GM23338 (cell line): ENCODE results near the gene CLDN24. TPM values are rescaled to one million over a fixed set of nuclear protein-coding genes. Genes with fewer than 3 reads are reported as not detected.

Experiments
- ATAC-seq: fragments of 200-7000 bp; cut with Tn5 transposase; 3 replicates; pipeline ENCODE4 v1.9.1; 2020
- DNase-seq: peaks from one replicate; pipeline ENCODE4 v3.0.0-alpha.2; 2015; ENCODE audit warnings: low spot score
- H2AFZ ChIP-seq: fragments of 200-600 bp; sonication (generic); 2 replicates; pipeline ENCODE4 v1.8.0; 2016; ENCODE audit warnings: antibody characterized with exemption, mild to moderate bottlenecking, moderate library complexity
- H3F3A ChIP-seq: fragments of 200-600 bp; sonication (generic); replicated peaks from 2 replicates; pipeline ENCODE4 v1.8.0; 2017; ENCODE audit warnings: antibody characterized with exemption, mixed run types, low read depth
- H3K27ac ChIP-seq: fragments of 200-600 bp; sonication (generic); 2 replicates; pipeline ENCODE4 v1.6.1; 2016; ENCODE audit warnings: low read depth
- H3K27me3 ChIP-seq: fragments of 200-600 bp; sonication (generic); 2 replicates; pipeline ENCODE4 v1.8.0; 2016; ENCODE audit warnings: mild to moderate bottlenecking, mixed run types, moderate library complexity; ENCODE audit not compliant: insufficient read depth
- H3K36me3 ChIP-seq: fragments of 200-600 bp; sonication (generic); 2 replicates; pipeline ENCODE4 v1.8.0; 2016; ENCODE audit warnings: mild to moderate bottlenecking; ENCODE audit not compliant: insufficient read depth
- H3K4me1 ChIP-seq: fragments of 200-600 bp; sonication (generic); 2 replicates; pipeline ENCODE4 v1.8.0; 2016; ENCODE audit warnings: mild to moderate bottlenecking, moderate library complexity; ENCODE audit not compliant: insufficient read depth
- H3K4me2 ChIP-seq: fragments of 200-600 bp; sonication (generic); 2 replicates; pipeline ENCODE4 v1.7.1; 2017; ENCODE audit warnings: mixed run types
- H3K4me3 ChIP-seq: fragments of 200-600 bp; sonication (generic); 2 replicates; pipeline ENCODE4 v1.6.1; 2016; ENCODE audit warnings: mixed run types
- H3K79me2 ChIP-seq: fragments of 200-600 bp; sonication (generic); replicated peaks from 2 replicates; pipeline ENCODE4 v1.8.0; 2017; ENCODE audit warnings: mild to moderate bottlenecking; ENCODE audit not compliant: insufficient read depth
- H3K9me2 ChIP-seq: fragments of 200-600 bp; sonication (generic); 2 replicates; pipeline ENCODE4 v1.8.0; 2017; ENCODE audit not compliant: insufficient read depth
- H4K20me1 ChIP-seq: fragments of 200-600 bp; sonication (generic); replicated peaks from 2 replicates; pipeline ENCODE4 v1.8.0; 2017; ENCODE audit warnings: mild to moderate bottlenecking; ENCODE audit not compliant: insufficient read depth
- H3K27ac Mint-ChIP-seq: 2 replicates; pipeline ENCODE4 v1.8.0; 2020; ENCODE audit warnings: inconsistent platforms, mild to moderate bottlenecking, moderate library complexity, mixed read lengths
- H3K27me3 Mint-ChIP-seq: 3 replicates; pipeline ENCODE4 v1.8.0; 2022; ENCODE audit warnings: low read depth, mild to moderate bottlenecking, moderate library complexity, mixed read lengths, inconsistent platforms; ENCODE audit not compliant: insufficient read depth, poor library complexity
- H3K36me3 Mint-ChIP-seq: 3 replicates; pipeline ENCODE4 v1.8.0; 2021; ENCODE audit warnings: low read depth, mild to moderate bottlenecking, inconsistent platforms, moderate library complexity, mixed read lengths
- H3K4me1 Mint-ChIP-seq: 3 replicates; pipeline ENCODE4 v1.8.0; 2020; ENCODE audit warnings: mild to moderate bottlenecking, inconsistent platforms, mixed read lengths
- H3K4me3 Mint-ChIP-seq: 3 replicates; pipeline ENCODE4 v1.8.0; 2021; ENCODE audit warnings: moderate library complexity, mild to moderate bottlenecking, inconsistent platforms, mixed read lengths
- H3K9me3 Mint-ChIP-seq: 3 replicates; pipeline ENCODE4 v1.8.0; 2020; ENCODE audit warnings: moderate library complexity, mild to moderate bottlenecking, inconsistent platforms, mixed read lengths
- CREB1 ChIP-seq: fragments of 250-450 bp; sonication (Bioruptor Pico); IDR thresholded peaks from 2 replicates; pipeline ENCODE4 v1.5.0; 2020; ENCODE audit warnings: low read depth, mild to moderate bottlenecking, moderate library complexity
- CTCF ChIP-seq, 2 experiments: fragments of 200-600 bp in 1 of 2; sonication (generic) in 1 of 2; conservative IDR thresholded peaks; 2 replicates each; pipeline versions ENCODE4 v1.5.1 to v1.6.1; 2016 to 2017; ENCODE audit warnings: antibody characterized with exemption in 2 of 2, low read depth in 2 of 2, mild to moderate bottlenecking in 2 of 2, moderate library complexity in 1 of 2
- ETS1 ChIP-seq: IDR thresholded peaks from 2 replicates; pipeline ENCODE4 v1.6.1; 2016; ENCODE audit warnings: antibody characterized with exemption
- EZH2 ChIP-seq: fragments of 200-600 bp; sonication (generic); IDR thresholded peaks from one replicate; pipeline ENCODE4 v1.8.0; 2017; ENCODE audit warnings: antibody characterized with exemption, mild to moderate bottlenecking, low read depth; ENCODE audit not compliant: unreplicated experiment
- EZH2phosphoT487 ChIP-seq: fragments of 200-600 bp; sonication (generic); IDR thresholded peaks from one replicate; pipeline ENCODE4 v1.8.1; 2018; ENCODE audit warnings: antibody characterized with exemption; ENCODE audit not compliant: unreplicated experiment
- JUNB ChIP-seq: IDR thresholded peaks from one replicate; pipeline ENCODE4 v1.6.1; 2016; ENCODE audit warnings: antibody characterized with exemption; ENCODE audit not compliant: unreplicated experiment
- NANOG ChIP-seq: IDR thresholded peaks from 2 replicates; pipeline ENCODE4 v1.6.1; 2016; ENCODE audit warnings: antibody characterized with exemption, borderline replicate concordance
- POLR2AphosphoS5 ChIP-seq: IDR thresholded peaks from 2 replicates; pipeline ENCODE4 v1.6.1; 2016; ENCODE audit warnings: antibody characterized with exemption, low read depth
- REST ChIP-seq: IDR thresholded peaks from one replicate; pipeline ENCODE4 v1.6.1; 2018; ENCODE audit warnings: antibody characterized with exemption; ENCODE audit not compliant: unreplicated experiment
- STAT1 ChIP-seq: IDR thresholded peaks from one replicate; pipeline ENCODE4 v1.6.1; 2016; ENCODE audit warnings: antibody characterized with exemption; ENCODE audit not compliant: unreplicated experiment
- ZNF114 ChIP-seq: fragments of 250-450 bp; sonication (Bioruptor Pico); IDR thresholded peaks from 2 replicates; pipeline ENCODE4 v1.5.0; 2020; ENCODE audit warnings: mild to moderate bottlenecking, moderate library complexity
- ZNF331 ChIP-seq: fragments of 250-450 bp; sonication (Bioruptor Pico); IDR thresholded peaks from 2 replicates; pipeline ENCODE4 v1.5.0; 2020; ENCODE audit warnings: low read depth, mild to moderate bottlenecking, moderate library complexity
- polyA plus RNA-seq: library from polyadenylated mRNA; unstranded; fragments of >200 nt; fragmentation: Nextera tagmentation; extraction: Ambion mirVana; gene quantifications from 2 replicates; pipeline ENCODE4 v1.2.1, GENCODE V29; 2016
- total RNA-seq: library from RNA; depleted of rRNA; stranded (reverse); fragments of >200 nt; shearing (Covaris generic); gene quantifications from 2 replicates; pipeline ENCODE4 v1.2.3, GENCODE V29; 2014

The CLDN24 gene
- total and polyA plus RNA-seq, 2 experiments from 2014 or later, result not detected

- TF ChIP-seq ETS1 (no peak), EZH2 (no peak), NANOG (no peak), ZNF114 (CRISPR knock-in tag) (no peak), CTCF (conservative IDR thresholded peaks at IDR 0.05; ENCODE audit: low read depth in 2 of 2) (no peak), STAT1 (no peak), CREB1 (CRISPR knock-in tag) (no peak)
These were observed 5.6 kb upstream of the CLDN24 start (continued) for GRCh38 chr4:183327827-183328226.

- peaks cover 16% of the 10 kb centered on the region for H3K27me3 Mint-ChIP-seq
- H3K4me3 Mint-ChIP-seq, result no peak overlapping the region
- peaks cover 24% of the 10 kb centered on the region for H3K9me3 Mint-ChIP-seq
- DNase-seq, result no peak
- Histone ChIP-seq H4K20me1 (no peaks in the 10 kb centered on the region), H3F3A (0 out of 2 replicates have a peak, but pooled peaks cover 5% of the 10 kb centered on the region), H3K79me2 (no peaks in the 10 kb centered on the region), H3K27me3 (no peaks in the 10 kb centered on the region), H3K9me2 (no peaks in the 10 kb centered on the region), H3K27ac (no peak overlapping the region), H2AFZ (no peak overlapping the region), H3K4me3 (no peak overlapping the region), H3K4me1 (no peaks in the 10 kb centered on the region), H3K4me2 (no peak overlapping the region), H3K36me3 (no peaks in the 10 kb centered on the region)
- no peaks in the 10 kb centered on the region; the same call in 2 of the 3 replicates for H3K4me1 Mint-ChIP-seq
- no peak overlapping the region for H3K27ac Mint-ChIP-seq
- peaks cover 12% of the 10 kb centered on the region; the same call in 2 of the 3 replicates for H3K36me3 Mint-ChIP-seq
- ATAC-seq, result no peak
- TF ChIP-seq JUNB, result no peak
- TF ChIP-seq ZNF331 (CRISPR knock-in tag), result no peak
- TF ChIP-seq EZH2, result no peak
- no peak for TF ChIP-seq CTCF (conservative IDR thresholded peaks at IDR 0.05; ENCODE audit: low read depth in 2 of 2)
- no peak for TF ChIP-seq NANOG
- no peak for TF ChIP-seq ZNF114 (CRISPR knock-in tag)
- no peak for TF ChIP-seq CREB1 (CRISPR knock-in tag)
- TF ChIP-seq REST, result no peak
- no peak for TF ChIP-seq POLR2AphosphoS5
- no peak for TF ChIP-seq ETS1
- no peak for TF ChIP-seq EZH2phosphoT487
- no peak for TF ChIP-seq STAT1
These were observed 4.6 kb upstream of the CLDN24 start for GRCh38 chr4:183326853-183327252.
